H7 (cell line): ENCODE results near the gene ALPK3. TPM values are rescaled to one million over a fixed set of nuclear protein-coding genes. Genes with fewer than 3 reads are reported as not detected.

ENCODE experiments used
- total RNA-seq: library from RNA; depleted of rRNA; stranded (reverse); fragments of >200 nt; shearing (Covaris generic); gene quantifications from 2 replicates; pipeline ENCODE4 v1.2.3, GENCODE V29; 2014; rRNA removed

ALPK3 gene
- total RNA-seq, 1 experiment from 2014 or later, result 0.59 TPM

Other genes with a start within 250 kb of the ALPK3 start
- 61.5 and 64.8 TPM in 2 replicates for gene ZSCAN2, start 216.3 kb upstream of the ALPK3 start, total RNA-seq
- 13.6 and 17.7 TPM in 2 replicates for gene WDR73, start 163.1 kb upstream of the ALPK3 start, total RNA-seq
- gene NMB, start 159.2 kb upstream of the ALPK3 start, total RNA-seq, result 13.5 and 19.4 TPM in 2 replicates
- 153 and 187 TPM in 2 replicates for gene SEC11A, start 101.2 kb upstream of the ALPK3 start, total RNA-seq
- gene ZNF592, start 68.8 kb upstream of the ALPK3 start, total RNA-seq, result 17.0 and 17.6 TPM in 2 replicates
- gene SLC28A1, start 67.3 kb downstream of the ALPK3 start, total RNA-seq, result not detected in 2 replicates
- gene PDE8A, start 164.5 kb downstream of the ALPK3 start, total RNA-seq, result 2.3 and 7.2 TPM in 2 replicates